Sigmoid colon (tissue), 7 donors: ENCODE results near the gene STAP1. TPM values are rescaled to one million over a fixed set of nuclear protein-coding genes. Genes with fewer than 3 reads are reported as not detected.

Experiments used
- DNase-seq: peaks from one replicate; pipeline ENCODE4 v3.0.0-alpha.2; 2019
- H3K27ac ChIP-seq, 4 donors: fragments of 200-600 bp; sonication (generic); one replicate each; pipeline ENCODE4 v1.5.1; 2016 to 2019; ENCODE audit warnings: mild to moderate bottlenecking in 1 of 4
- H3K27me3 ChIP-seq, 3 donors: fragments of 200-600 bp; sonication (generic); one replicate each; pipeline ENCODE4 v1.5.1; 2019; ENCODE audit warnings: mild to moderate bottlenecking in 1 of 3
- H3K36me3 ChIP-seq, 4 donors: fragments of 200-600 bp; sonication (generic); one replicate each; pipeline ENCODE4 v1.5.1; 2016 to 2019
- H3K4me1 ChIP-seq, 4 donors: fragments of 200-600 bp; sonication (generic); one replicate each; pipeline ENCODE4 v1.5.1; 2017 to 2019
- H3K4me3 ChIP-seq, 4 donors: fragments of 200-600 bp; sonication (generic); one replicate each; pipeline ENCODE4 v1.5.1; 2017 to 2019; ENCODE audit warnings: mild to moderate bottlenecking in 2 of 4, moderate library complexity in 1 of 4
- H3K9me3 ChIP-seq, 4 donors: fragments of 200-600 bp in 3 of 4; sonication (generic) in 3 of 4; one replicate each; pipeline versions ENCODE4 v1.5.1 to v1.6.1; 2013 to 2019
- EP300 ChIP-seq, 4 donors: sonication (generic); formaldehyde crosslinking; IDR thresholded peaks; one replicate each; pipeline ENCODE4 v1.6.1; 2017; ENCODE audit warnings: antibody characterized with exemption in 4 of 4
- POLR2A ChIP-seq, 2 donors: fragments of 450-650 bp; IDR thresholded peaks; one replicate each; pipeline ENCODE4 v1.6.1; 2016; ENCODE audit warnings: antibody characterized with exemption in 2 of 2, mild to moderate bottlenecking in 2 of 2, moderate library complexity in 2 of 2
- POLR2AphosphoS5 ChIP-seq, 4 donors: sonication (generic); formaldehyde crosslinking; IDR thresholded peaks; one replicate each; pipeline ENCODE4 v1.6.1; 2017; ENCODE audit warnings: antibody characterized with exemption in 4 of 4
- WGBS, 2 donors: extraction: QIAGEN DNeasy Blood & Tissue Kit; methylation state at CpG; one replicate each; pipeline ENCODE4 v1.1.7; 2013; 5-methylcytosine and 5-hydroxymethylcytosine counted together
- intact Hi-C: fragments of 100-400 bp; cut with DNase I; formaldehyde crosslinking; loops from one replicate; pipeline ENCODE4 v1.15.1; 2023
- polyA plus RNA-seq, 3 donors: library from polyadenylated mRNA; stranded (reverse); fragments of 200-250 nt; gene quantifications; one replicate each; pipeline ENCODE4 v1.2.3, GENCODE V29; 2013
- total RNA-seq, 4 donors: library from RNA; depleted of rRNA; stranded (reverse); fragments of >200 nt; gene quantifications; one replicate each; pipeline ENCODE4 v1.1.0, GENCODE V29; 2016
- TF ChIP-seq, protein P1 (sequence below), 4 experiments: fragments of 450-650 bp in 3 of 4; fragments of 200-600 bp in 1 of 4; IDR thresholded peaks; one replicate each; pipeline ENCODE4 v1.5.1; 2016 to 2019; ENCODE audit warnings: antibody characterized with exemption in 4 of 4, mild to moderate bottlenecking in 3 of 4, moderate library complexity in 2 of 4
- donor health status: healthy with polysubstance abuse.
- donor health status: Bipolar disorder and iron deficiency.
- donor health status: healthy.

STAP1 gene
- total and polyA plus RNA-seq, 7 donors = 2.4 to 9.4 TPM; not detected in 5

DNA sequence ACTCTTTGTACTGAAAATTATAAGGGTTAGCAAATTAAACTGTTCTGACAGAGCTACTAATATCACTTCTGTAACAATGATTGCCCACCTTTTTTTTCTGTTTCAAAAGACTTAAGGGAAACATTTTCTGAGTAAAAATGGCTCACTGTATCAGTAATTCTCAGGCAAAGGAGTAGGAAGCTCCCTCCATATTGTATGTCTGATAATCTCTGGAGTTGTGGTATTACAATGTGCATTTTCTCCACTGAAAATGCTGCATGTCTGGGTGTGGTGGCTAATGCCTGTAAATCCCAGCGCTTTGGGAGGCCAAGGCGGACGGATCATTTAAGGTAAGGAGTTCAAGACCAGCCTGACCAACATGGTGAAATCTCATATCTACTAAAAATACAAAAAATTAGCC is 4.4 kb upstream of the STAP1 start:
- Histone ChIP-seq H3K27ac (no peak overlapping the region), H3K27me3 (no peaks in the 10 kb centered on the region), H3K36me3 (no peaks in the 10 kb centered on the region), H3K4me1 (no peaks in the 10 kb centered on the region), H3K9me3 (no peaks in the 10 kb centered on the region), H3K4me3 (no peak overlapping the region)
- DNase-seq = no peak
- WGBS, 2 donors = 81 to 92% methylated on average over 3 of the region's 3 CpGs
- intact Hi-C loops = no loop called here
- TF ChIP-seq, protein P1, sequence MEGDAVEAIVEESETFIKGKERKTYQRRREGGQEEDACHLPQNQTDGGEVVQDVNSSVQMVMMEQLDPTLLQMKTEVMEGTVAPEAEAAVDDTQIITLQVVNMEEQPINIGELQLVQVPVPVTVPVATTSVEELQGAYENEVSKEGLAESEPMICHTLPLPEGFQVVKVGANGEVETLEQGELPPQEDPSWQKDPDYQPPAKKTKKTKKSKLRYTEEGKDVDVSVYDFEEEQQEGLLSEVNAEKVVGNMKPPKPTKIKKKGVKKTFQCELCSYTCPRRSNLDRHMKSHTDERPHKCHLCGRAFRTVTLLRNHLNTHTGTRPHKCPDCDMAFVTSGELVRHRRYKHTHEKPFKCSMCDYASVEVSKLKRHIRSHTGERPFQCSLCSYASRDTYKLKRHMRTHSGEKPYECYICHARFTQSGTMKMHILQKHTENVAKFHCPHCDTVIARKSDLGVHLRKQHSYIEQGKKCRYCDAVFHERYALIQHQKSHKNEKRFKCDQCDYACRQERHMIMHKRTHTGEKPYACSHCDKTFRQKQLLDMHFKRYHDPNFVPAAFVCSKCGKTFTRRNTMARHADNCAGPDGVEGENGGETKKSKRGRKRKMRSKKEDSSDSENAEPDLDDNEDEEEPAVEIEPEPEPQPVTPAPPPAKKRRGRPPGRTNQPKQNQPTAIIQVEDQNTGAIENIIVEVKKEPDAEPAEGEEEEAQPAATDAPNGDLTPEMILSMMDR (IDR thresholded peaks at IDR 0.05) = no peak
- TF ChIP-seq POLR2A (IDR thresholded peaks at IDR 0.05) (no peak), POLR2AphosphoS5 (IDR thresholded peaks at IDR 0.05) (no peak), EP300 (IDR thresholded peaks at IDR 0.05) (no peak)

DNA sequence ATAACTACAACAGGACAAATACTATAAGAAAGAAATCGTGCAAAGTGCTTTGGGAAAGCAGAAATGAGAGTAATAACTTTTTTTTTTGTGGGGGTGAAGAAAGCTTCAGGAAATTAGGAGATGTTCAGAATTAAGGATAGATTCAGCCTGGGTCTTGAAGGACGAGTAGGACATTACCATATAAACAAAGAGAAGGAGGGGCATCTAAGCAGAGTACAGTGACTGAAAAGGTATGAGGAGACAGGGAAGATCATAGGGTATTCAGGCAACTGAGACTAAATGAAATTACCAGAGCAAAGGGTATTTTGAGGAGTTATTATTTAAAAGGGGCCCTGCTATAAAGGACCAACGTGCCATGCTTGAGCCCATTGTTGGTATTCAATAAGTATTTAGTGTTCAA is 3.1 kb upstream of the STAP1 start:
- Histone ChIP-seq H3K27ac (no peak overlapping the region), H3K9me3 (no peaks in the 10 kb centered on the region), H3K4me3 (no peak overlapping the region), H3K36me3 (no peaks in the 10 kb centered on the region), H3K27me3 (no peaks in the 10 kb centered on the region), H3K4me1 (no peaks in the 10 kb centered on the region)
- intact Hi-C loops = no loop called here
- 74 to 75% methylated on average over 3 of the region's 3 CpGs for WGBS, 2 donors
- TF ChIP-seq, protein P1 (IDR thresholded peaks at IDR 0.05) = no peak
- TF ChIP-seq EP300 (IDR thresholded peaks at IDR 0.05) = no peak
- no peak for TF ChIP-seq POLR2A (IDR thresholded peaks at IDR 0.05)
- no peak for TF ChIP-seq POLR2AphosphoS5 (IDR thresholded peaks at IDR 0.05)
- no peak for DNase-seq

DNA sequence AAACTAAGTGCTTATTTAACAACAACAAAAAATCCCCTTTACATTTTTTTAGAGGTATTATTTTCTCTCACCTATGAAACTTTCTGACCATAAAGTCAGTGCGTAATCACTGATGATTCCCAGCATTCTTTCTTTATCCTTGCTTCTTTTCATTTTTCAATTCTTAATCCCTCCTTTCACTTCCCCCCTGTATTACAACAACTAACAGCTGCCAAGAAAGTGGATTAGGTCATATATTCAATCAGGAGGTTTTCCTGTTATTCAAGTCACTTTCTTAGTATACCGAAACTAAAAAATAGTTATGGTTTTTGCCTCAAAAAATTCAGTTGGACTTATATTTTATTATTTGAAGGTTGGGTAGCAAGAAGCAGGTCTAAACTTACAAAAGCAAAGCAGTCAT is 2.1 kb upstream of the STAP1 start:
- H3K27ac ChIP-seq = no peak overlapping the region
- H3K9me3 ChIP-seq = no peaks in the 10 kb centered on the region
- H3K4me3 ChIP-seq = no peak overlapping the region
- no peak for DNase-seq
- H3K4me1 ChIP-seq = no peaks in the 10 kb centered on the region
- H3K27me3 ChIP-seq = no peaks in the 10 kb centered on the region
- WGBS, 2 donors = 47 to 48% methylated on average over 2 of the region's 2 CpGs
- H3K36me3 ChIP-seq = no peaks in the 10 kb centered on the region
- intact Hi-C loops = no loop called here
- TF ChIP-seq EP300 (IDR thresholded peaks at IDR 0.05) = no peak
- TF ChIP-seq, protein P1 (IDR thresholded peaks at IDR 0.05) = no peak
- no peak for TF ChIP-seq POLR2AphosphoS5 (IDR thresholded peaks at IDR 0.05)
- no peak for TF ChIP-seq POLR2A (IDR thresholded peaks at IDR 0.05)

DNA sequence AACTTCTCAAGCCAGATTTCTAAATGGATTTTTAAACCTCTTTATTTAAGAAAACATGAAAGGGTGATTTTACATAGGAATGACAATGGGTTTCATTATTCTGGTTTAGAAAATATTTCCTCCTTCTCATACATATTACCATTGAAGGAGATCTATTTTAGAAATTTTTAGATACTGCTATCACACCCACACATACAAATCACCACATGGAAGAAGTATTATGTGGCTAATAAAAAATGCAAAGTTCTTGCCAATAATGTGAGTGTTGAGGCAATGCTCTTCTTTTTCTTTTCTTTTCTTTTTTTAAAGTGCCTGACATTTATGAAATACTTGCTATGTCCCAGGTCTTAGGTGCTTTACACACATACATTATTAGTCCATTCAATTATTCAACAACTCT is 6.8 kb downstream of the STAP1 start:
- no peak for DNase-seq
- Histone ChIP-seq H3K27me3 (no peaks in the 10 kb centered on the region), H3K4me1 (no peaks in the 10 kb centered on the region), H3K4me3 (no peak overlapping the region), H3K27ac (no peak overlapping the region), H3K9me3 (no peaks in the 10 kb centered on the region), H3K36me3 (no peaks in the 10 kb centered on the region)
- intact Hi-C loops = no loop called here
- TF ChIP-seq POLR2A (IDR thresholded peaks at IDR 0.05) (no peak), EP300 (IDR thresholded peaks at IDR 0.05) (no peak), POLR2AphosphoS5 (IDR thresholded peaks at IDR 0.05) (no peak)
- TF ChIP-seq, protein P1 (IDR thresholded peaks at IDR 0.05) = no peak

DNA sequence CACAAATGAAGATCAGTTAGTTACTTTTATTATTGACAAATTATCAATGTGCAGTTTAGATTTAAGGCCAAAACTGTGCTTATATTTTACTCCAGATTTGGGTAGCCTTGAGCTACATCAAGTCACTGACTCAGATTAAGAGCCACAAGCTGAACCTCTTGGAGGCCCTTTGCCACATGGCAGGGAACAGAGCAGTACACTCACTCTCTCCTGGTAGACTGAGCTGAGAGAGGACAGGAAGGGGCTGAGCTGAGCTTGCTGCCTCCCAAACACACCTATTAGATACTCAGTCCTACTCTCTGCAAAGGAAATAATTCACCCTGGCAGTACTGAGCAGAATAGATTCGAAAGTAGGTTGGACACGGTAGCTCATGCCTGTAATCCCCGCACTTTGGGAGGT is 7.8 kb downstream of the STAP1 start:
- DNase-seq = no peak
- TF ChIP-seq POLR2A (IDR thresholded peaks at IDR 0.05) (no peak), EP300 (IDR thresholded peaks at IDR 0.05) (no peak), POLR2AphosphoS5 (IDR thresholded peaks at IDR 0.05) (no peak)
- TF ChIP-seq, protein P1 (IDR thresholded peaks at IDR 0.05) = no peak
- intact Hi-C loops = no loop called here
- H3K36me3 ChIP-seq = no peaks in the 10 kb centered on the region
- no peak overlapping the region for H3K27ac ChIP-seq
- no peaks in the 10 kb centered on the region for H3K27me3 ChIP-seq
- WGBS, 2 donors = 94 to 96% methylated on average over 3 of the region's 3 CpGs
- H3K9me3 ChIP-seq = no peaks in the 10 kb centered on the region
- H3K4me1 ChIP-seq = no peaks in the 10 kb centered on the region
- H3K4me3 ChIP-seq = no peak overlapping the region
